Prostate gland (tissue), 2 donors: ENCODE results near the gene DEGS2.

ENCODE experiments used
- CTCF ChIP-seq, 4 experiments: fragments of 200-600 bp in 2 of 4; fragments of 450-650 bp in 2 of 4; sonication (generic) in 2 of 4; IDR thresholded peaks; 1 replicate in 3 of 4; 2 replicates in 1 of 4; pipeline ENCODE4 v1.5.1; 2016 to 2019; ENCODE audit warnings: antibody characterized with exemption in 4 of 4, mild to moderate bottlenecking in 2 of 4, moderate library complexity in 2 of 4
- POLR2A ChIP-seq: fragments of 450-650 bp; IDR thresholded peaks from one replicate; pipeline ENCODE4 v1.6.1; 2016; ENCODE audit warnings: antibody characterized with exemption, mild to moderate bottlenecking

DNA sequence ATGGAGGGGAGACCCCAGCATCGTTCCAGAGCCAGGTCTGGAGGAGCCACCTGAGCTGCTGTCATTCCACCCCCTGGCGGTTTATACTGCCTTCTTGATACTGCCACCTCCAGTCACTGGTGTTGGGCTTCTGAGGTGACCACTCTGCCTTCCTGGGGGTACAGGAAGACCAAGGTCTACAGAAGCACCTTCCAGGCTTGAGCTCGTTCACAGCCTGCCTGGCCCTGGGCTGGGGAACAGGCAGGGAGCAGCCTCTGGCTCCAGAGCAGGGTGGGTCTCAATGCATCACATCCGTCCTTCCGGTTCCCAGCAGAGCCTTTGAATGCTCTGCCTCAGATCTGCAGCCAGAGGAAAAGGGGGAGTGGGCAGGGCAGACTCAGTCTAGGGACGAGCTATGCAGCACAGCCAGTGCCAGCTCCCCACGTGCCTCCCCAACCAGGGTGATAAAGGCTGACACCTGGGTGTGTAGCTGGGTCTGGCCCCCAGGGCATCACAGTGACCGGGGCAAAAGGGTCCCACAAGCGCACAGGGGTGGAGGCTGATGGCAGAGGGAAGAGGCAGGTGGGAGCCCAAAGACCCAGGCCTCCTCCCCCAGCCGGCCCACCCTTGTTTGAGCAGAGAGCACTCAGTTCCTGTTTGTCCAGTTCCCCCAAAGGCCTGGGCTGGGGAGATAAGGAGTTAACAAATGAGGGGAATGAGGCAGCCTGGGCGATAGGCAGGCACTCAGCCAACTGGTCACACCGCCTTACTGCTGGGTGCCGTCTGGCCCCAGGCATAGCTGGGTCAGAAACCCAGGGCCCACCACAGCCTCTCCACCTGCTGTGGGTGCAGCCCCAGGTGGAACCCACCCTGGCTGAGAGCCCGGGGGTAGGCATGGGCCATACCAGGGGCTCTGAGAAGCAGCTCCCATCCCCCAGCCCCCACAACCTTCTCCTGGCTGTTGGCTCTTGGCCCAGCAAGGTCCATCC lies 17.1 kb downstream of the DEGS2 start:
- TF ChIP-seq CTCF (IDR thresholded peaks at IDR 0.05) = no peak
- TF ChIP-seq POLR2A = no peak
